ENCODE measurements around the gene SGCA. TPM values are rescaled to one million over a fixed set of nuclear protein-coding genes. Genes with fewer than 3 reads are reported as not detected.

SGCA gene
- total and polyA plus RNA-seq, 10 of the 15 experiments (the other 5 are each of a cell fraction or from before 2014, with no cell fraction given): 0.13 to 2.2 (median 0.50) TPM; not detected in 2

GRCh38 chr17:50177983-50178834 is 12.4 kb downstream of the SGCA start:
- intact Hi-C loops (cut with micrococcal nuclease; ENCODE audit: unreplicated experiment): no loop called here
- no peak for FAIRE-seq
- in situ Hi-C loops (cut with MboI): no loop called here
- no peaks in the 10 kb centered on the region; a peak in 1 of 4 replicates for H3K36me3 ChIP-seq (ENCODE audit: control insufficient read depth in 2 of 2, insufficient read depth in 2 of 2, low read length in 1 of 2)
- RAD21 ChIA-PET (ENCODE audit: unreplicated experiment): interaction anchor here (0.7 to 2.4 kb wide), 8 partner anchors 9 to 114 kb away, joined by 3 to 16 read pairs (median 4); no protein-coding TSS in a partner anchor
- peak overlapping the region; percentile 39 for H2AFZ ChIP-seq (ENCODE audit: control insufficient read depth, low read depth, low read length)
- no TSS peak for BruUV-seq (replicated peaks)
- POLR2A ChIA-PET: no interaction called here
- CTCF ChIA-PET: interaction anchor here (0.7 to 17.0 kb wide), 19 partner anchors 9 to 220 kb away, joined by 3 to 514 read pairs (median 4); partner anchors contain the start of gene TMEM92
- H3K4me2 ChIP-seq (ENCODE audit: control insufficient read depth, insufficient read depth): no peak overlapping the region
- SMC1A ChIA-PET (ENCODE audit: uncharacterized antibody, unreplicated experiment): interaction anchor here (0.6 to 2.6 kb wide), 11 partner anchors 8 to 180 kb away, joined by 3 to 17 read pairs (median 3); no protein-coding TSS in a partner anchor
- no peaks in the 10 kb centered on the region for H4K20me1 ChIP-seq (ENCODE audit: control insufficient read depth, insufficient read depth)
- peaks cover 4% of the 10 kb centered on the region for H3K4me1 ChIP-seq (ENCODE audit: control insufficient read depth, insufficient read depth, low read length)
- peak; percentile 96 for ATAC-seq
- H3K79me2 ChIP-seq (ENCODE audit: control insufficient read depth, insufficient read depth, low read length): no peaks in the 10 kb centered on the region
- 18% methylated on average over 22 of the region's 22 CpGs for WGBS (ENCODE audit: insufficient coverage, insufficient replicate concordance, low lambda C conversion rate, missing lambda C conversion rate)
- no peaks in the 10 kb centered on the region for H3K9me3 ChIP-seq (replicated peaks; ENCODE audit: control insufficient read depth, insufficient read depth, low read length)
- no peak overlapping the region for H3K4me3 ChIP-seq
- H3K27ac ChIP-seq (ENCODE audit: control insufficient read depth, insufficient read depth): no peak overlapping the region
- H3K27me3 ChIP-seq (replicated peaks in 1 of 2; ENCODE audit: control insufficient read depth in 2 of 2, insufficient read depth in 2 of 2, low read length in 1 of 2): no peaks in the 10 kb centered on the region
- DNase-seq (ENCODE audit: low read depth, low spot score): no peak
- H3K9ac ChIP-seq (ENCODE audit: control insufficient read depth, insufficient read depth, low read length): no peak overlapping the region
- TF ChIP-seq SKIL (IDR thresholded peaks at IDR 0.05; ENCODE audit: low read depth, poor library complexity, severe bottlenecking) (no peak), ELK1 (IDR thresholded peaks at IDR 0.05; ENCODE audit: low read depth, low read length) (no peak), RAD51 (IDR thresholded peaks at IDR 0.05) (peak; percentile 49; the same call in 1 of the 2 replicates), EP300 (IDR thresholded peaks at IDR 0.05; ENCODE audit: borderline replicate concordance in 1 of 2, control insufficient read depth in 1 of 2, low read depth in 2 of 2, low read length in 2 of 2) (no peak), POLR2A (IDR thresholded peaks at IDR 0.05; ENCODE audit: low read depth, low read length) (no peak), RELB (IDR thresholded peaks at IDR 0.05; ENCODE audit: low read depth) (no peak), SPI1 (IDR thresholded peaks at IDR 0.05; ENCODE audit: borderline replicate concordance, insufficient read depth, low read depth, low read length) (no peak), MXI1 (IDR thresholded peaks at IDR 0.05; ENCODE audit: low read depth, low read length) (no peak), BACH1 (IDR thresholded peaks at IDR 0.05; ENCODE audit: borderline replicate concordance) (no peak), SUZ12 (IDR thresholded peaks at IDR 0.05; ENCODE audit: unreplicated experiment) (no peak), SMC3 (IDR thresholded peaks at IDR 0.05; ENCODE audit: borderline replicate concordance, low read length) (peak; percentile 15; the same call in 1 of the 2 replicates), PBX3 (IDR thresholded peaks at IDR 0.05; ENCODE audit: insufficient replicate concordance, low read depth, low read length) (no peak), POLR2AphosphoS5 (IDR thresholded peaks at IDR 0.05; ENCODE audit: low read length) (no peak), BCL3 (IDR thresholded peaks at IDR 0.05; ENCODE audit: borderline replicate concordance, insufficient read depth, low read depth, low read length, poor library complexity, severe bottlenecking) (no peak)

All from GM12878 (cell line).